22Rv1 (cell line): ENCODE results near the gene ZNF689.

Experiments used
- ZFX ChIP-seq: fragments of 450-650 bp; IDR thresholded peaks from 2 replicates; pipeline ENCODE4 v1.6.1; 2017; ENCODE audit warnings: antibody characterized with exemption, borderline replicate concordance
- TF ChIP-seq, protein P1 (sequence below): fragments of 450-650 bp; IDR thresholded peaks from 2 replicates; pipeline ENCODE4 v1.5.1; 2017; ENCODE audit warnings: mild to moderate bottlenecking

DNA sequence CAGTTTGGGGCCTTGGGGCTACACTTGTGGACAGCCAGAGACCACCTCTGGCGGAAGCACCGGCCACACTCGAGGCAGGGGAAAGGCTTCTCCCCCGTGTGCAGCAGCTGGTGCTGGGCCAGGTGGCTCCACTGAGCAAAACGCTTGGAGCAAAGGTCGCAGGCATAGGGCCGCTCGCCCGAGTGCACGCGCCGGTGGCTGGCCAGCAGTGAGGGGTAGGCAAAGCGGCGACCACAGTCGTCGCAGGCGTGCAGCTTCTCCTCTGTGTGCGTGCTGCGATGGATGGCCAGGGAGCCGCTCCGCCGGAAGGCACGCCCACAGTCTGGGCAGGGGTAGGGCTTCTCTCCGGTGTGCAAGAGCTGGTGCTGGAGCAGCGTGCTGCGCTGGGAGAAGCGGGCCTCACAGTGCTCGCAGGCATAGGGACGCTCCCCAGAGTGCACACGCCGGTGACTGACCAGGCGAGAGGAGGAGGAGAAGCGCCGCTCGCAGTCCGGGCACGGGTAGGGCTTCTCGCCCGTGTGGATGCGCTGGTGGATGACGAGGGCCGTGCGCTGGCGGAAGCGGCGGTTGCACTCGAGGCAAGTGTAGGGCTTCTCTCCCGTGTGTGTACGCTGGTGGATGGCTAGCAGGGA is 5.8 kb downstream of the ZNF689 start:
- TF ChIP-seq, protein P1, sequence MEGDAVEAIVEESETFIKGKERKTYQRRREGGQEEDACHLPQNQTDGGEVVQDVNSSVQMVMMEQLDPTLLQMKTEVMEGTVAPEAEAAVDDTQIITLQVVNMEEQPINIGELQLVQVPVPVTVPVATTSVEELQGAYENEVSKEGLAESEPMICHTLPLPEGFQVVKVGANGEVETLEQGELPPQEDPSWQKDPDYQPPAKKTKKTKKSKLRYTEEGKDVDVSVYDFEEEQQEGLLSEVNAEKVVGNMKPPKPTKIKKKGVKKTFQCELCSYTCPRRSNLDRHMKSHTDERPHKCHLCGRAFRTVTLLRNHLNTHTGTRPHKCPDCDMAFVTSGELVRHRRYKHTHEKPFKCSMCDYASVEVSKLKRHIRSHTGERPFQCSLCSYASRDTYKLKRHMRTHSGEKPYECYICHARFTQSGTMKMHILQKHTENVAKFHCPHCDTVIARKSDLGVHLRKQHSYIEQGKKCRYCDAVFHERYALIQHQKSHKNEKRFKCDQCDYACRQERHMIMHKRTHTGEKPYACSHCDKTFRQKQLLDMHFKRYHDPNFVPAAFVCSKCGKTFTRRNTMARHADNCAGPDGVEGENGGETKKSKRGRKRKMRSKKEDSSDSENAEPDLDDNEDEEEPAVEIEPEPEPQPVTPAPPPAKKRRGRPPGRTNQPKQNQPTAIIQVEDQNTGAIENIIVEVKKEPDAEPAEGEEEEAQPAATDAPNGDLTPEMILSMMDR: no peak
- no peak for TF ChIP-seq ZFX
